ENCODE results near the gene MYH16. TPM values are rescaled to one million over a fixed set of nuclear protein-coding genes. Genes with fewer than 3 reads are reported as not detected.
"Not testable (repeated sequence)": the region's sequence is repeated elsewhere in the genome, so short reads cannot be mapped to it uniquely, and the experiment has no call there.

The MYH16 gene
- total RNA-seq: not detected

GRCh38 chr7:99272476-99273045 lies at the start of gene MYH16:
MYH16 (plus strand) TSS chr7:99272839.
- ATAC-seq (ENCODE audit: low FRiP score) (no peak), DNase-seq (ENCODE audit: low spot score) (no peak)
- no peak for TF ChIP-seq CTCF (IDR thresholded peaks at IDR 0.05)

- DNase-seq (ENCODE audit: low spot score) (peak; percentile 26), ATAC-seq (ENCODE audit: low FRiP score) (peak; percentile 88)
These were observed 48.3 kb upstream of the MYH16 start for GRCh38 chr7:99224263-99224898.

GRCh38 chr7:99224899-99225265 lies 47.8 kb upstream of the MYH16 start:
- no peak for TF ChIP-seq CTCF (IDR thresholded peaks at IDR 0.05)
- ATAC-seq (ENCODE audit: low FRiP score) (no peak), DNase-seq (ENCODE audit: low spot score) (no peak)

GRCh38 chr7:99229234-99229633 lies 43.4 kb upstream of the MYH16 start:
- no peak for TF ChIP-seq CTCF (IDR thresholded peaks at IDR 0.05)
- ATAC-seq (ENCODE audit: low FRiP score) (no peak), DNase-seq (ENCODE audit: low spot score) (no peak)

- TF ChIP-seq CTCF (IDR thresholded peaks at IDR 0.05): no peak
- DNase-seq (ENCODE audit: low spot score) (no peak), ATAC-seq (ENCODE audit: low FRiP score) (no peak)
These were observed 40.4 kb upstream of the MYH16 start for GRCh38 chr7:99232082-99232770.

GRCh38 chr7:99232955-99233354 lies 39.7 kb upstream of the MYH16 start:
- DNase-seq (ENCODE audit: low spot score); ATAC-seq (ENCODE audit: low FRiP score): not testable (repeated sequence)

GRCh38 chr7:99234185-99234584 lies 38.5 kb upstream of the MYH16 start:
- ATAC-seq (ENCODE audit: low FRiP score) (no peak), DNase-seq (ENCODE audit: low spot score) (no peak)
- no peak for TF ChIP-seq CTCF (IDR thresholded peaks at IDR 0.05)

GRCh38 chr7:99235925-99236324 lies 36.7 kb upstream of the MYH16 start:
- ATAC-seq (ENCODE audit: low FRiP score) (no peak), DNase-seq (ENCODE audit: low spot score) (no peak)
- TF ChIP-seq CTCF (IDR thresholded peaks at IDR 0.05): no peak

- DNase-seq (ENCODE audit: low spot score); ATAC-seq (ENCODE audit: low FRiP score): not testable (repeated sequence)
These were observed 34.8 kb upstream of the MYH16 start for GRCh38 chr7:99237876-99238275.

Measured in omental fat pad (tissue), 4 donors.